Measurements from ENCODE around the gene SPA17. TPM values are rescaled to one million over a fixed set of nuclear protein-coding genes. Genes with fewer than 3 reads are reported as not detected.

The SPA17 gene
- total and polyA plus RNA-seq, 2 of the 8 experiments (the other 6 are each of a cell fraction or from before 2014, with no cell fraction given): 3.7 to 5.2 TPM

GRCh38 chr11:124644426-124645280, 29.1 kb upstream of the SPA17 start:
- Histone ChIP-seq H2AK5ac (ENCODE audit: low read depth, low read length) (no peak overlapping the region), H2BK12ac (ENCODE audit: low read depth, low read length) (no peak overlapping the region), H3K23ac (ENCODE audit: insufficient read length) (no peak overlapping the region), H4K5ac (ENCODE audit: insufficient read length, low read depth, low read length) (no peak overlapping the region), H3K4me3 (ENCODE audit: extremely low read depth in 1 of 4, insufficient read depth in 2 of 4, low read depth in 3 of 4, low read length in 4 of 4) (peak overlapping the region in 1 of 4 experiments; percentile 37; a peak in 2 of 8 replicates), H3K79me1 (ENCODE audit: low read depth, low read length) (no peaks in the 10 kb centered on the region), H2BK120ac (replicated peaks; ENCODE audit: low read depth, low read length) (no peak overlapping the region), H2AFZ (ENCODE audit: low read length) (peak overlapping the region; percentile 85), H2BK5ac (ENCODE audit: low read depth, low read length) (no peak overlapping the region), H3K4me2 (ENCODE audit: insufficient read depth in 1 of 2, low read depth in 2 of 2, low read length in 2 of 2) (peak overlapping the region; percentile 4 to 58; a peak in 3 of 4 replicates), H3K4me1 (replicated peaks in 1 of 4; ENCODE audit: control insufficient read depth in 3 of 4, insufficient read depth in 4 of 4, low read length in 3 of 4) (peaks cover 0 to 4% (median 2%) of the 10 kb centered on the region in 4 experiments; a peak in 3 of 7 replicates), H3K27ac (ENCODE audit: low read depth, low read length) (no peak overlapping the region), H3K9ac (replicated peaks in 1 of 4; ENCODE audit: extremely low read depth in 1 of 4, low read depth in 3 of 4, low read length in 3 of 4) (no peak overlapping the region), H4K20me1 (replicated peaks in 1 of 2; ENCODE audit: control insufficient read depth in 1 of 2, insufficient read depth in 2 of 2, low read length in 2 of 2) (no peaks in the 10 kb centered on the region), H3K9me3 (ENCODE audit: insufficient read depth in 2 of 2, low read depth in 1 of 2, low read length in 1 of 2) (no peaks in the 10 kb centered on the region), H3K4ac (replicated peaks; ENCODE audit: insufficient read length, low read depth, low read length) (no peak overlapping the region), H3K14ac (ENCODE audit: insufficient read length) (no peak overlapping the region), H3K79me2 (ENCODE audit: control insufficient read depth in 1 of 2, insufficient read depth in 2 of 2, low read length in 2 of 2) (no peaks in the 10 kb centered on the region), H4K91ac (replicated peaks; ENCODE audit: insufficient read length, low read length) (no peak overlapping the region), H4K8ac (ENCODE audit: extremely low read depth, insufficient read depth, low read length) (no peak overlapping the region), H3K56ac (replicated peaks; ENCODE audit: insufficient read length, low read depth, low read length) (no peak overlapping the region), H3K36me3 (ENCODE audit: control insufficient read depth in 2 of 4, insufficient read depth in 4 of 4, low read length in 3 of 4) (no peaks in the 10 kb centered on the region), H3K27me3 (replicated peaks in 1 of 4; ENCODE audit: control insufficient read depth in 3 of 4, extremely low read depth in 1 of 4, insufficient read depth in 3 of 4, low read length in 3 of 4) (no peaks in the 10 kb centered on the region), H3K23me2 (ENCODE audit: low read depth, low read length) (no peaks in the 10 kb centered on the region; the same call in 1 of the 2 replicates), H3K18ac (ENCODE audit: extremely low read depth, low read length) (no peak overlapping the region), H2BK20ac (ENCODE audit: low read length) (no peak overlapping the region), H2BK15ac (ENCODE audit: low read length) (no peak overlapping the region)
- peak in 1 of 2 experiments; percentile 68 for DNase-seq (ENCODE audit: low read depth in 1 of 2, low spot score in 2 of 2)
- ChIA-PET POLR2A (ENCODE audit: partially characterized antibody) (interaction anchor here (1.3 kb wide), 2 partner anchors 119 to 129 kb away, joined by 3 to 4 read pairs; no protein-coding TSS in a partner anchor), CTCF (ENCODE audit: partially characterized antibody) (interaction anchor here (0.6 to 8.6 kb wide), 40 partner anchors 10 to 1741 kb away, joined by 3 to 69 read pairs (median 6); partner anchors contain the start of genes ESAM, PANX3, SIAE and SPA17)
- WGBS, 2 experiments (ENCODE audit: extremely low coverage in 1 of 2, insufficient coverage in 1 of 2, insufficient read length in 1 of 2, insufficient replicate concordance in 2 of 2, low coverage in 1 of 2, low lambda C conversion rate in 2 of 2, missing lambda C conversion rate in 1 of 2): 30% methylated on average over 16 of the region's 16 CpGs; no CpG with 5 or more reads in 1 of the 2 experiments
- FAIRE-seq: no peak
- TF ChIP-seq, protein P1, sequence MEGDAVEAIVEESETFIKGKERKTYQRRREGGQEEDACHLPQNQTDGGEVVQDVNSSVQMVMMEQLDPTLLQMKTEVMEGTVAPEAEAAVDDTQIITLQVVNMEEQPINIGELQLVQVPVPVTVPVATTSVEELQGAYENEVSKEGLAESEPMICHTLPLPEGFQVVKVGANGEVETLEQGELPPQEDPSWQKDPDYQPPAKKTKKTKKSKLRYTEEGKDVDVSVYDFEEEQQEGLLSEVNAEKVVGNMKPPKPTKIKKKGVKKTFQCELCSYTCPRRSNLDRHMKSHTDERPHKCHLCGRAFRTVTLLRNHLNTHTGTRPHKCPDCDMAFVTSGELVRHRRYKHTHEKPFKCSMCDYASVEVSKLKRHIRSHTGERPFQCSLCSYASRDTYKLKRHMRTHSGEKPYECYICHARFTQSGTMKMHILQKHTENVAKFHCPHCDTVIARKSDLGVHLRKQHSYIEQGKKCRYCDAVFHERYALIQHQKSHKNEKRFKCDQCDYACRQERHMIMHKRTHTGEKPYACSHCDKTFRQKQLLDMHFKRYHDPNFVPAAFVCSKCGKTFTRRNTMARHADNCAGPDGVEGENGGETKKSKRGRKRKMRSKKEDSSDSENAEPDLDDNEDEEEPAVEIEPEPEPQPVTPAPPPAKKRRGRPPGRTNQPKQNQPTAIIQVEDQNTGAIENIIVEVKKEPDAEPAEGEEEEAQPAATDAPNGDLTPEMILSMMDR (IDR thresholded peaks at IDR 0.05; ENCODE audit: control extremely low read depth in 1 of 3, insufficient read depth in 1 of 3, low read depth in 1 of 3, low read length in 3 of 3): peak; percentile 38 to 87 (median 75)
- TF ChIP-seq POLR2A (IDR thresholded peaks at IDR 0.05; ENCODE audit: control extremely low read depth in 1 of 2, low read depth in 2 of 2, low read length in 2 of 2) (no peak), CREB1 (IDR thresholded peaks at IDR 0.05) (0 out of 2 replicates have a peak, but pooled peaks have one; percentile 18), TEAD4 (IDR thresholded peaks at IDR 0.05; ENCODE audit: low read depth, low read length) (peak; percentile 74), TAF7 (optimal IDR thresholded peaks at IDR 0.05; ENCODE audit: borderline replicate concordance, low read depth, low read length) (no peak), RAD21 (IDR thresholded peaks at IDR 0.05 in 1 of 2, conservative IDR thresholded peaks at IDR 0.05 in 1 of 2; ENCODE audit: low read depth in 2 of 2, low read length in 2 of 2) (peak; percentile 85), YY1 (IDR thresholded peaks at IDR 0.05; ENCODE audit: low read depth, low read length) (peak; percentile 87)

Data from H1 (cell line).